Measurements from ENCODE around the gene NPR3.

GRCh38 chr5:32770444-32770843 lies 59.3 kb downstream of the NPR3 start:
- TF ChIP-seq CTCF (conservative IDR thresholded peaks at IDR 0.05) = no peak
- TF ChIP-seq EZH2 (IDR thresholded peaks at IDR 0.05; ENCODE audit: low read depth) = no peak
